ENCODE data around the gene MYCN. TPM values are rescaled to one million over a fixed set of nuclear protein-coding genes. Genes with fewer than 3 reads are reported as not detected.
"Not testable (repeated sequence)": the region's sequence is repeated elsewhere in the genome, so short reads cannot be mapped to it uniquely, and the experiment has no call there.

Gene MYCN
- total RNA-seq, 1 donor from 2014 or later, result 1.4 TPM

GRCh38 chr2:15943378-15944280 is 3.3 kb downstream of the MYCN start:
- peak; percentile 16 for DNase-seq (ENCODE audit: low spot score)

GRCh38 chr2:15944325-15945017 is 4.1 kb downstream of the MYCN start:
- DNase-seq (ENCODE audit: low spot score), result no peak

- no peak for DNase-seq (ENCODE audit: low spot score)
Observed at GRCh38 chr2:15945909-15946705, 5.8 kb downstream of the MYCN start.

- DNase-seq (ENCODE audit: low spot score), result no peak
Observed at GRCh38 chr2:15946983-15947382, 6.6 kb downstream of the MYCN start.

- DNase-seq (ENCODE audit: low spot score), result no peak
Observed at GRCh38 chr2:15947431-15947830, 7.1 kb downstream of the MYCN start.

- no peak for DNase-seq (ENCODE audit: low spot score)
Observed at GRCh38 chr2:15948704-15948957, 8.3 kb downstream of the MYCN start.

GRCh38 chr2:15949126-15949525 is 8.8 kb downstream of the MYCN start:
- DNase-seq (ENCODE audit: low spot score), result no peak

- no peak for DNase-seq (ENCODE audit: low spot score)
Observed at GRCh38 chr2:15949551-15949950, 9.2 kb downstream of the MYCN start.

GRCh38 chr2:15950088-15950952 is 10.0 kb downstream of the MYCN start:
- DNase-seq (ENCODE audit: low spot score), result no peak

- DNase-seq (ENCODE audit: low spot score), result not testable (repeated sequence)
Observed at GRCh38 chr2:15951936-15952335, 11.6 kb downstream of the MYCN start.

GRCh38 chr2:15952451-15953146 is 12.2 kb downstream of the MYCN start:
- DNase-seq (ENCODE audit: low spot score), result no peak

GRCh38 chr2:15953147-15953630 is 12.8 kb downstream of the MYCN start:
- DNase-seq (ENCODE audit: low spot score), result no peak

- no peak for DNase-seq (ENCODE audit: low spot score)
Observed at GRCh38 chr2:15953891-15954680, 13.7 kb downstream of the MYCN start.

- no peak for DNase-seq (ENCODE audit: low spot score)
Observed at GRCh38 chr2:15954761-15955160, 14.4 kb downstream of the MYCN start.

GRCh38 chr2:15955232-15955988 is 15.1 kb downstream of the MYCN start:
- no peak for DNase-seq (ENCODE audit: low spot score)

GRCh38 chr2:15956230-15956629 is 15.9 kb downstream of the MYCN start:
- no peak for DNase-seq (ENCODE audit: low spot score)

GRCh38 chr2:15956751-15957736 is 16.7 kb downstream of the MYCN start:
- no peak for DNase-seq (ENCODE audit: low spot score)

Data from mucosa of gallbladder (tissue), 1 donor.